H1 (cell line): ENCODE measurements around the gene HOXD11. TPM values are rescaled to one million over a fixed set of nuclear protein-coding genes. Genes with fewer than 3 reads are reported as not detected.
A peak's percentile ranks its signal among the peaks of the same experiment; 100 is the strongest.

Experiments
- CTCF ChIA-PET: fragments of 300-600 bp; sonication (Branson Sonifier 250); formaldehyde crosslinking; loops from one replicate; lab custom pipeline; 2021; ENCODE audit not compliant: partially characterized antibody; lab: Charles Lee
- POLR2A ChIA-PET: fragments of 300-600 bp; sonication (Branson Sonifier 250); formaldehyde crosslinking; loops from one replicate; lab custom pipeline; 2021; ENCODE audit warnings: inconsistent platforms; ENCODE audit not compliant: partially characterized antibody; lab: Charles Lee
- DNase-seq, 2 experiments: peaks; one replicate each; pipeline versions ENCODE4 v3.0.0 to v3.0.0-alpha.2; 2010 to 2022; ENCODE audit warnings: low spot score in 2 of 2, low read depth in 1 of 2, mixed read lengths in 1 of 2
- FAIRE-seq: peaks from 2 replicates; lab custom pipeline; 2011; peaks lifted over from hg19 to GRCh38; lab: Jason Lieb, UNC
- H2AFZ ChIP-seq: 2 replicates; pipeline ENCODE4 v1.8.1; 2012; ENCODE audit warnings: low read length, inconsistent platforms
- H2AK5ac ChIP-seq: 2 replicates; pipeline ENCODE4 v1.6.1; 2013; ENCODE audit warnings: low read depth, low read length
- H2BK120ac ChIP-seq: replicated peaks from 2 replicates; pipeline ENCODE3; 2013; ENCODE audit warnings: low read depth, low read length, inconsistent platforms
- H2BK12ac ChIP-seq: 2 replicates; pipeline ENCODE4 v1.6.1; 2013; ENCODE audit warnings: low read depth, low read length
- H2BK15ac ChIP-seq: 2 replicates; pipeline ENCODE4 v1.6.1; 2013; ENCODE audit warnings: low read length
- H2BK20ac ChIP-seq: 2 replicates; pipeline ENCODE4 v1.6.1; 2013; ENCODE audit warnings: low read length
- H2BK5ac ChIP-seq: 2 replicates; pipeline ENCODE4 v1.6.1; 2013; ENCODE audit warnings: low read depth, low read length
- H3K14ac ChIP-seq: 2 replicates; pipeline ENCODE4 v1.6.1; 2013; ENCODE audit warnings: inconsistent platforms; ENCODE audit not compliant: insufficient read length
- H3K18ac ChIP-seq: 2 replicates; pipeline ENCODE4 v1.6.1; 2013; ENCODE audit warnings: low read length; ENCODE audit errors: extremely low read depth
- H3K23ac ChIP-seq: 2 replicates; pipeline ENCODE4 v1.6.1; 2013; ENCODE audit warnings: inconsistent platforms; ENCODE audit not compliant: insufficient read length
- H3K23me2 ChIP-seq: 2 replicates; pipeline ENCODE4 v1.6.1; 2013; ENCODE audit warnings: low read depth, low read length
- H3K27ac ChIP-seq: 2 replicates; pipeline ENCODE4 v1.6.1; 2011; ENCODE audit warnings: low read depth, low read length, inconsistent platforms
- H3K27me3 ChIP-seq, 4 experiments: replicated peaks in 1 of 4; 1 replicate in 1 of 4; 2 replicates in 3 of 4; pipeline versions ENCODE4 v1.6.1 to v1.8.1; 2011 to 2013; ENCODE audit warnings: low read length in 3 of 4, mild to moderate bottlenecking in 3 of 4, inconsistent platforms in 2 of 4, mixed read lengths in 2 of 4, moderate library complexity in 1 of 4; ENCODE audit not compliant: control insufficient read depth in 3 of 4, insufficient read depth in 3 of 4; ENCODE audit errors: extremely low read depth in 1 of 4
- H3K36me3 ChIP-seq, 4 experiments: 2 replicates each; pipeline versions ENCODE4 v1.6.1 to v1.8.1; 2011 to 2013; ENCODE audit warnings: mild to moderate bottlenecking in 4 of 4, low read length in 3 of 4, moderate library complexity in 2 of 4, control low read depth in 1 of 4, inconsistent platforms in 1 of 4; ENCODE audit not compliant: insufficient read depth in 4 of 4, control insufficient read depth in 2 of 4
- H3K4ac ChIP-seq: replicated peaks from 2 replicates; pipeline ENCODE3; 2013; ENCODE audit warnings: low read length, low read depth, mixed read lengths, inconsistent platforms; ENCODE audit not compliant: insufficient read length
- H3K4me1 ChIP-seq, 4 experiments: replicated peaks in 1 of 4; 1 replicate in 1 of 4; 2 replicates in 3 of 4; pipeline versions ENCODE4 v1.6.1 to v1.8.1; 2011 to 2013; ENCODE audit warnings: low read length in 3 of 4, inconsistent platforms in 2 of 4, mixed read lengths in 1 of 4; ENCODE audit not compliant: insufficient read depth in 4 of 4, control insufficient read depth in 3 of 4
- H3K4me2 ChIP-seq, 2 experiments: 2 replicates each; pipeline versions ENCODE4 v1.6.1 to v1.8.1; 2011 to 2013; ENCODE audit warnings: low read depth in 2 of 2, low read length in 2 of 2, control low read depth in 1 of 2, inconsistent platforms in 1 of 2, mild to moderate bottlenecking in 1 of 2; ENCODE audit not compliant: insufficient read depth in 1 of 2
- H3K4me3 ChIP-seq, 4 experiments: fragments of 200-600, 300-600 bp in 1 of 4; sonication (generic), shearing (Covaris generic), sonication (Bioruptor Twin) in 1 of 4; 2 replicates each; pipeline versions ENCODE4 v1.5.1 to v1.8.1; 2011 to 2016; ENCODE audit warnings: low read length in 4 of 4, low read depth in 3 of 4, control low read depth in 2 of 4, inconsistent platforms in 2 of 4, mild to moderate bottlenecking in 2 of 4, mixed read lengths in 1 of 4, moderate library complexity in 1 of 4; ENCODE audit not compliant: insufficient read depth in 2 of 4; ENCODE audit errors: extremely low read depth in 1 of 4
- H3K56ac ChIP-seq: replicated peaks from 2 replicates; pipeline ENCODE3; 2013; ENCODE audit warnings: low read depth, mild to moderate bottlenecking, mixed read lengths, low read length, inconsistent platforms; ENCODE audit not compliant: insufficient read length
- H3K79me1 ChIP-seq: 2 replicates; pipeline ENCODE4 v1.6.1; 2013; ENCODE audit warnings: low read depth, low read length, control low read depth
- H3K79me2 ChIP-seq, 2 experiments: 2 replicates each; pipeline versions ENCODE4 v1.6.1 to v1.8.1; 2012 to 2013; ENCODE audit warnings: low read length in 2 of 2, mild to moderate bottlenecking in 2 of 2, inconsistent platforms in 1 of 2; ENCODE audit not compliant: insufficient read depth in 2 of 2, control insufficient read depth in 1 of 2
- H3K9ac ChIP-seq, 4 experiments: replicated peaks in 1 of 4; 1 replicate in 1 of 4; 2 replicates in 3 of 4; pipeline versions ENCODE4 v1.6.1 to v1.8.1; 2011 to 2013; ENCODE audit warnings: low read depth in 3 of 4, low read length in 3 of 4, control low read depth in 2 of 4, mild to moderate bottlenecking in 2 of 4, moderate library complexity in 2 of 4, inconsistent platforms in 1 of 4; ENCODE audit errors: extremely low read depth in 1 of 4
- H3K9me3 ChIP-seq, 2 experiments: 2 replicates each; pipeline versions ENCODE4 v1.6.1 to v1.8.1; 2012 to 2013; ENCODE audit warnings: mild to moderate bottlenecking in 2 of 2, moderate library complexity in 2 of 2, control low read depth in 1 of 2, inconsistent platforms in 1 of 2, low read depth in 1 of 2, low read length in 1 of 2, mixed read lengths in 1 of 2; ENCODE audit not compliant: insufficient read depth in 2 of 2
- H4K20me1 ChIP-seq, 2 experiments: replicated peaks in 1 of 2; 2 replicates each; pipeline versions ENCODE3 to v1.8.1; 2011 to 2013; ENCODE audit warnings: inconsistent platforms in 2 of 2, low read length in 2 of 2, mild to moderate bottlenecking in 1 of 2; ENCODE audit not compliant: insufficient read depth in 2 of 2, control insufficient read depth in 1 of 2
- H4K5ac ChIP-seq: 2 replicates; pipeline ENCODE4 v1.6.1; 2013; ENCODE audit warnings: low read length, low read depth, mixed read lengths, inconsistent platforms; ENCODE audit not compliant: insufficient read length
- H4K8ac ChIP-seq: 2 replicates; pipeline ENCODE4 v1.8.0; 2013; ENCODE audit warnings: mild to moderate bottlenecking, moderate library complexity, low read length, inconsistent platforms; ENCODE audit not compliant: insufficient read depth; ENCODE audit errors: extremely low read depth
- H4K91ac ChIP-seq: replicated peaks from 2 replicates; pipeline ENCODE3; 2013; ENCODE audit warnings: low read length, mixed read lengths, inconsistent platforms; ENCODE audit not compliant: insufficient read length
- EGR1 ChIP-seq: IDR thresholded peaks from 2 replicates; pipeline ENCODE4 v1.6.1; 2011; ENCODE audit warnings: low read depth, low read length, borderline replicate concordance
- EZH2 ChIP-seq: fragments of 200-600 bp; sonication (generic); IDR thresholded peaks from 2 replicates; pipeline ENCODE4 v1.7.1; 2012; ENCODE audit warnings: low read depth, mild to moderate bottlenecking, moderate library complexity, low read length, inconsistent platforms; ENCODE audit not compliant: severe bottlenecking
- KDM4A ChIP-seq: IDR thresholded peaks from one replicate; pipeline ENCODE4 v1.7.1; 2012; ENCODE audit warnings: low read depth, mild to moderate bottlenecking, moderate library complexity, low read length, inconsistent platforms; ENCODE audit not compliant: severe bottlenecking
- POLR2A ChIP-seq, 2 experiments: IDR thresholded peaks; 1 replicate in 1 of 2; 2 replicates in 1 of 2; pipeline ENCODE4 v1.6.1; 2011; ENCODE audit warnings: low read depth in 2 of 2, low read length in 2 of 2, mild to moderate bottlenecking in 2 of 2; ENCODE audit errors: control extremely low read depth in 1 of 2
- SUZ12 ChIP-seq: fragments of 200-600 bp; sonication (generic); IDR thresholded peaks from 2 replicates; pipeline ENCODE4 v1.6.1; 2012; ENCODE audit warnings: mild to moderate bottlenecking, inconsistent platforms, low read length, moderate library complexity, mixed read lengths
- ZNF274 ChIP-seq: IDR thresholded peaks from 2 replicates; pipeline ENCODE4 v1.7.0; 2012; ENCODE audit warnings: low read length, borderline replicate concordance; ENCODE audit errors: extremely low read depth
- WGBS, 2 experiments: shearing (Covaris generic) in 1 of 2; methylation state at CpG; one replicate each; pipeline versions ENCODE4 v1.1.6 to v1.1.7; 2013 to 2015; ENCODE audit warnings: low lambda C conversion rate in 2 of 2, mixed read lengths in 2 of 2, inconsistent platforms in 1 of 2, low coverage in 1 of 2, missing lambda C conversion rate in 1 of 2; ENCODE audit not compliant: insufficient replicate concordance in 2 of 2, insufficient coverage in 1 of 2, insufficient read length in 1 of 2; ENCODE audit errors: extremely low coverage in 1 of 2, missing lambda C conversion rate in 1 of 2; 5-methylcytosine and 5-hydroxymethylcytosine counted together
- polyA plus RNA-seq, 7 experiments: library from polyadenylated mRNA; depleted of rRNA in 3 of 7; stranded (reverse) in 5 of 7; unstranded in 2 of 7; fragments of >200 nt in 5 of 7; fragments of 200-250 nt in 2 of 7; gene quantifications; 1 replicate in 5 of 7; 2 replicates in 1 of 7; 4 replicates in 1 of 7; pipeline versions ENCODE4 v1.2.1 to v1.2.3, GENCODE V29; 2011 to 2013; ENCODE audit warnings: missing spikeins in 2 of 7, mixed read lengths in 2 of 7
- total RNA-seq: library from RNA; stranded (reverse); fragmentation: NEBNext Ultra II Directional; extraction: Animal tissue kit (Norgen Biotek cat#: 25700); gene quantifications from 2 replicates; pipeline ENCODE4 v1.2.1, GENCODE V29; 2021

The HOXD11 gene
- total and polyA plus RNA-seq, 2 of the 8 experiments (the other 6 are each of a cell fraction or from before 2014, with no cell fraction given) = not detected

DNA sequence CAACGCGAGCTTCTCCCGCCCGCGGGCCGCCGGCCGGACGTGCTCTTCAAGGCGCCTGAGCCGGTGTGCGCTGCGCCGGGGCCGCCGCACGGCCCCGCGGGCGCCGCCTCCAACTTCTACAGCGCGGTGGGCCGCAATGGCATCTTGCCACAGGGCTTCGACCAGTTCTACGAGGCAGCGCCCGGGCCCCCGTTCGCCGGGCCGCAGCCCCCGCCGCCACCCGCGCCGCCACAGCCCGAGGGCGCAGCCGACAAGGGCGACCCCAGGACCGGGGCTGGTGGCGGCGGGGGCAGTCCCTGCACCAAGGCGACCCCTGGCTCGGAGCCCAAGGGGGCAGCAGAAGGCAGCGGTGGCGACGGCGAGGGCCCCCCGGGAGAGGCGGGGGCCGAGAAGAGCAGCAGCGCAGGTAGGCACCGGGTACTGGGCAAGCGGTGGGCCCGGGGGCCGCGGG is 676 bp downstream of the HOXD11 start:
- peaks cover 98 to 99% (median 99%) of the 10 kb centered on the region in 4 experiments for H3K27me3 ChIP-seq
- no peak overlapping the region for H2BK20ac ChIP-seq
- H3K27ac ChIP-seq = no peak overlapping the region
- H3K23ac ChIP-seq = no peak overlapping the region
- no peak overlapping the region for H2AFZ ChIP-seq
- H4K5ac ChIP-seq = no peak overlapping the region
- H2BK15ac ChIP-seq = no peak overlapping the region
- H3K79me1 ChIP-seq = no peaks in the 10 kb centered on the region
- H4K91ac ChIP-seq = no peak overlapping the region
- peaks cover 16 to 38% of the 10 kb centered on the region in 2 experiments for H4K20me1 ChIP-seq
- no peaks in the 10 kb centered on the region for H3K79me2 ChIP-seq
- H3K4me1 ChIP-seq = peaks cover 0 to 21% (median 10%) of the 10 kb centered on the region in 4 experiments; a peak in 5 of 7 replicates
- 7% methylated on average over 11 of the region's 59 CpGs; no CpG with 5 or more reads in 1 of the 2 experiments for WGBS, 2 experiments
- peaks cover 0 to 8% (median 0%) of the 10 kb centered on the region in 4 experiments; a peak in 1 of 8 replicates for H3K36me3 ChIP-seq
- no peak overlapping the region for H3K4ac ChIP-seq
- no peak overlapping the region for H3K4me3 ChIP-seq
- no peak overlapping the region for H2BK12ac ChIP-seq
- 0 out of 2 replicates have a peak, but pooled peaks cover 2% of the 10 kb centered on the region for H3K23me2 ChIP-seq
- H3K18ac ChIP-seq = no peak overlapping the region; the same call in 1 of the 2 replicates
- H2BK120ac ChIP-seq = no peak overlapping the region
- ChIA-PET POLR2A (no interaction called here), CTCF (interaction anchor here (0.6 to 1.2 kb wide), 2 partner anchors 12 to 32 kb away, joined by 3 read pairs; no protein-coding TSS in a partner anchor)
- H4K8ac ChIP-seq = no peak overlapping the region
- H3K9ac ChIP-seq = no peak overlapping the region
- FAIRE-seq (no peak), DNase-seq (peak in 1 of 2 experiments; percentile 56)
- H3K4me2 ChIP-seq = peak overlapping the region in 1 of 2 experiments; percentile 18; a peak in 1 of 4 replicates
- H3K56ac ChIP-seq = no peak overlapping the region
- H2BK5ac ChIP-seq = no peak overlapping the region
- H3K9me3 ChIP-seq = no peaks in the 10 kb centered on the region
- H3K14ac ChIP-seq = no peak overlapping the region
- TF ChIP-seq EZH2 = peak; percentile 79
- no peak for TF ChIP-seq ZNF274
- TF ChIP-seq EGR1 = no peak
- no peak for TF ChIP-seq POLR2A (IDR thresholded peaks at IDR 0.05; ENCODE audit: control extremely low read depth in 1 of 2, low read depth in 2 of 2, low read length in 2 of 2)
- TF ChIP-seq SUZ12 = 0 out of 2 replicates have a peak, but pooled peaks have one; percentile 2
- no peak for TF ChIP-seq KDM4A
- no peak overlapping the region for H2AK5ac ChIP-seq
